Activated B cell treated with CpG ODN at 0.5 μM for 24 hours (primary cell): Measurements from ENCODE around the gene TAF4. TPM values are rescaled to one million over a fixed set of nuclear protein-coding genes. Genes with fewer than 3 reads are reported as not detected.

Experiments
- ATAC-seq: fragments of 200-7000 bp; cut with Tn5 transposase; one replicate; pipeline ENCODE4 v1.10.0; 2021; ENCODE audit warnings: low read depth, mild to moderate bottlenecking, moderate library complexity
- CTCF ChIA-PET: fragments of 350-600 bp; sonication (Branson Sonifier 250); formaldehyde crosslinking; loops from one replicate; lab custom pipeline; 2021; ENCODE audit warnings: antibody characterized with exemption; lab: Charles Lee
- POLR2A ChIA-PET: fragments of 350-600 bp; sonication (Branson Sonifier 250); formaldehyde crosslinking; loops from one replicate; lab custom pipeline; 2021; ENCODE audit warnings: antibody characterized with exemption; lab: Charles Lee
- DNase-seq: peaks from one replicate; pipeline ENCODE4 v3.0.0; 2022
- H3K27ac Mint-ChIP-seq: one replicate; pipeline ENCODE4 v1.8.0; 2020; ENCODE audit warnings: mixed read lengths
- H3K27me3 Mint-ChIP-seq: one replicate; pipeline ENCODE4 v1.8.0; 2021; ENCODE audit warnings: mixed read lengths
- H3K36me3 Mint-ChIP-seq: one replicate; pipeline ENCODE4 v1.8.0; 2021; ENCODE audit warnings: low read depth, mixed read lengths
- H3K4me1 Mint-ChIP-seq: one replicate; pipeline ENCODE4 v1.8.0; 2021; ENCODE audit warnings: mixed read lengths
- H3K4me3 Mint-ChIP-seq: one replicate; pipeline ENCODE4 v1.8.0; 2020; ENCODE audit warnings: mild to moderate bottlenecking, mixed read lengths
- H3K9me3 Mint-ChIP-seq: one replicate; pipeline ENCODE4 v1.8.0; 2020; ENCODE audit warnings: mixed read lengths
- intact Hi-C: fragments of 100-400 bp; cut with micrococcal nuclease; formaldehyde crosslinking; loops from one replicate; pipeline ENCODE4 v1.15.1; 2024
- total RNA-seq: library from RNA; stranded (reverse); gene quantifications from 2 replicates; pipeline ENCODE4 v1.2.3, GENCODE V29; 2022
- TF ChIP-seq, protein P1 (sequence below): fragments of 200-600 bp; IDR thresholded peaks from one replicate; pipeline ENCODE4 v1.8.0; 2022; ENCODE audit warnings: antibody characterized with exemption, mild to moderate bottlenecking

Gene TAF4
- total RNA-seq, 1 donor from 2014 or later, result 26.9 TPM

GRCh38 chr20:62104791-62105345, 39.2 kb upstream of the TAF4 start:
- Mint-ChIP-seq H3K27ac (no peak overlapping the region), H3K4me1 (no peaks in the 10 kb centered on the region), H3K4me3 (no peak overlapping the region), H3K27me3 (peaks cover 16% of the 10 kb centered on the region), H3K36me3 (peaks cover 24% of the 10 kb centered on the region), H3K9me3 (peaks cover 36% of the 10 kb centered on the region)
- ATAC-seq (no peak), DNase-seq (no peak)
- CTCF ChIA-PET, result no interaction called here
- intact Hi-C loops, result no loop called here
- POLR2A ChIA-PET, result no interaction called here
- TF ChIP-seq, protein P1, sequence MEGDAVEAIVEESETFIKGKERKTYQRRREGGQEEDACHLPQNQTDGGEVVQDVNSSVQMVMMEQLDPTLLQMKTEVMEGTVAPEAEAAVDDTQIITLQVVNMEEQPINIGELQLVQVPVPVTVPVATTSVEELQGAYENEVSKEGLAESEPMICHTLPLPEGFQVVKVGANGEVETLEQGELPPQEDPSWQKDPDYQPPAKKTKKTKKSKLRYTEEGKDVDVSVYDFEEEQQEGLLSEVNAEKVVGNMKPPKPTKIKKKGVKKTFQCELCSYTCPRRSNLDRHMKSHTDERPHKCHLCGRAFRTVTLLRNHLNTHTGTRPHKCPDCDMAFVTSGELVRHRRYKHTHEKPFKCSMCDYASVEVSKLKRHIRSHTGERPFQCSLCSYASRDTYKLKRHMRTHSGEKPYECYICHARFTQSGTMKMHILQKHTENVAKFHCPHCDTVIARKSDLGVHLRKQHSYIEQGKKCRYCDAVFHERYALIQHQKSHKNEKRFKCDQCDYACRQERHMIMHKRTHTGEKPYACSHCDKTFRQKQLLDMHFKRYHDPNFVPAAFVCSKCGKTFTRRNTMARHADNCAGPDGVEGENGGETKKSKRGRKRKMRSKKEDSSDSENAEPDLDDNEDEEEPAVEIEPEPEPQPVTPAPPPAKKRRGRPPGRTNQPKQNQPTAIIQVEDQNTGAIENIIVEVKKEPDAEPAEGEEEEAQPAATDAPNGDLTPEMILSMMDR, result no peak

DNA sequence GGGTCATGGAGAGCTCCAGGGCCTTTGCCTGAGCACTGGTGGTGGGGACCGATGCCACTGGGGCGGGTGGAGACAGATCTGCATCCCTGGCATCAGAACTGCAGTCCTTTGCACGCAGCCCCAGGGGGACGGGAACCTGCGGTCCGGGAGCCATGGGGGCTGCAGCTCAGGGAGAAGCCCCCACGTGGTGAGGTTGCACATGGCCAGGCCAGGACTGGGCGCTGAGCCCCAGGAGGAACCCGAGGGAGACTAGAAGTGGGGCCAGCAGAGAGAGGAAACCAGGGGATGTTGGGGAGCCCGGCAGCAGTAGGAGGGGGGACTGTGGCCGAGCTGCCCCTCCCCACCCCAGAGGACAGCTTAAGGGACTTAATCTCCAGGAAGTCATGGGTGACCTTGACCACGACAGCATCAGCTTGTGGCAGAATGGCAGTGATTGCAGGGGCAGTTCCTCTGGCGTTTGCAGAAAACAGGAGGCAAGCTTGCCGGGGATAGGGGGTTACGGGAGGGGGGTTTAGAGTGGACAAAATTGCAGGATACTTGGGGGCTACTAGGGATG, 38.6 kb upstream of the TAF4 start:
- no peak for ATAC-seq
- TF ChIP-seq, protein P1, result no peak
- Mint-ChIP-seq H3K27me3 (peaks cover 17% of the 10 kb centered on the region), H3K4me3 (no peak overlapping the region), H3K36me3 (peaks cover 24% of the 10 kb centered on the region), H3K27ac (no peak overlapping the region), H3K4me1 (no peaks in the 10 kb centered on the region), H3K9me3 (peaks cover 33% of the 10 kb centered on the region)
- ChIA-PET CTCF (no interaction called here), POLR2A (no interaction called here)
- DNase-seq, result no peak
- intact Hi-C loops, result no loop called here

DNA sequence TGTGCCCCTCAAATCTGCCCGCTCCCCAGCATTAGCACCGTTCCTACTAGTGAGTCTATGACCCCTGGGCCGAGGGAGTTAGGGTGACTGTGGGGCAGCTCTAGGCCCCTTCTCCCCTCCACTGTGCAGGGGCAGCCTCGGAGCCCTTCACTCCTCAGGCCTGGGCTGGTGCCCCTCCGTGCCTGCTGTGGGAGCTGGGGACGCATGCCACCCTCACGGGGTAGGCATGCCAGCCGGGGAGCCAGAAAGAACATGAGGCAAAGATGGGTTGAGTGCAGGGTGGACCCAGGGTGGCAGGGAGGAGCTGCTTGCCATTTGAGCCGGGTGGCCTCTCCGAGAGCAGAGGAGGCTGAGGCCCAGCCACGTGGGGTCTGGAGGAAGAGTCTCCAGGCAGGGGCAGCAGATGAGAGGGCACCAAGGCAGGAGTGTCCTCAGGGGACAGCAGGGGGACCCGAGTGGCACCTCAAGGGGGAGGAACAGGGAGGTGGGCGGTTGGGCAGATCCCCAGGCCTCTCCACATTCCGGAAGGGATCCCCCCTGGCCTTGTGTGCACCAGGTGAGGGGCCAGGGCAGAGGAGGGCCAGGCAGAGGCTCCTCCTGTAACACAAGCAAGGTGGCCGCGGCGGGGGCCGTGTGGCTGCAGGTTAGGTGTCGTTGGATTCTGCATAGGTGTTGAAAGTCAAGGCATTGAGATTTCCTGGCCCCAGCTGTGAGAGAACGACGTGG, 38.0 kb upstream of the TAF4 start:
- no peak overlapping the region for H3K4me3 Mint-ChIP-seq
- H3K9me3 Mint-ChIP-seq, result peaks cover 28% of the 10 kb centered on the region
- intact Hi-C loops, result no loop called here
- POLR2A ChIA-PET, result no interaction called here
- H3K36me3 Mint-ChIP-seq, result peaks cover 18% of the 10 kb centered on the region
- TF ChIP-seq, protein P1, result no peak
- no peak for ATAC-seq
- no peak overlapping the region for H3K27ac Mint-ChIP-seq
- DNase-seq, result no peak
- CTCF ChIA-PET, result no interaction called here
- no peaks in the 10 kb centered on the region for H3K4me1 Mint-ChIP-seq
- H3K27me3 Mint-ChIP-seq, result peaks cover 18% of the 10 kb centered on the region

DNA sequence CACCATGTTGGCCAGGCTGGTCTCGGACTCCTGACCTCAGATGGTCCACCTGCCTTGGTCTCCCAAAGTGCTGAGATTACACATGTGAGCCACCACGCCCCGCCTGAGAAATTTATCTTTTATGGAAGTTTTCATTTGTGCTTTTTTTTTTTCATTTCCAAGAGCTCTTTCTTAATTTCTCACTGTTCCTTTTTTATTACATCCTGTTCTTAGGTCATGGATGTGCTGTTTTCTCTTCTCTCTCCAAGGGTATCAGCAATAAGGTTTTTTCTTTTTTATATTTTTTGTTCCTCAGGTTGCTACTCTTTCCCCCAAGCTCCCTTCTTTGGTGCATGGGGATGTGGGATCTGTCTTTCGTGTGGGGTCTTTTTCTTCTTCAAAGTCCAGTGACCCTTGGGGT, 35.4 kb upstream of the TAF4 start:
- POLR2A ChIA-PET, result no interaction called here
- H3K4me3 Mint-ChIP-seq, result no peak overlapping the region
- intact Hi-C loops, result no loop called here
- H3K4me1 Mint-ChIP-seq, result no peaks in the 10 kb centered on the region
- ATAC-seq (no peak), DNase-seq (no peak)
- H3K27ac Mint-ChIP-seq, result no peak overlapping the region
- CTCF ChIA-PET, result no interaction called here
- peaks cover 5% of the 10 kb centered on the region for H3K36me3 Mint-ChIP-seq
- H3K9me3 Mint-ChIP-seq, result peaks cover 19% of the 10 kb centered on the region
- TF ChIP-seq, protein P1, result no peak
- H3K27me3 Mint-ChIP-seq, result peaks cover 22% of the 10 kb centered on the region

GRCh38 chr20:62097881-62098407, 32.3 kb upstream of the TAF4 start:
- TF ChIP-seq, protein P1, result no peak
- peaks cover 3% of the 10 kb centered on the region for H3K36me3 Mint-ChIP-seq
- H3K27me3 Mint-ChIP-seq, result peaks cover 20% of the 10 kb centered on the region
- POLR2A ChIA-PET, result no interaction called here
- H3K4me1 Mint-ChIP-seq, result no peaks in the 10 kb centered on the region
- no peak overlapping the region for H3K4me3 Mint-ChIP-seq
- intact Hi-C loops, result no loop called here
- CTCF ChIA-PET, result no interaction called here
- H3K27ac Mint-ChIP-seq, result no peak overlapping the region
- ATAC-seq (no peak), DNase-seq (no peak)
- peaks cover 14% of the 10 kb centered on the region for H3K9me3 Mint-ChIP-seq
